Muscle of leg (tissue), 11 donors: Measurements from ENCODE around the gene GNAQ. TPM values are rescaled to one million over a fixed set of nuclear protein-coding genes. Genes with fewer than 3 reads are reported as not detected.
A peak's percentile ranks its signal among the peaks of the same experiment; 100 is the strongest.

Experiments used
- DNase-seq: peaks from one replicate; pipeline ENCODE4 v3.0.0; 2013
- H3K27ac ChIP-seq: one replicate; pipeline ENCODE4 v1.5.1; 2013; ENCODE audit warnings: mild to moderate bottlenecking, low read length, control low read depth
- H3K27me3 ChIP-seq: one replicate; pipeline ENCODE4 v1.6.1; 2013; ENCODE audit warnings: low read length; ENCODE audit not compliant: control insufficient read depth, insufficient read depth
- H3K36me3 ChIP-seq: one replicate; pipeline ENCODE4 v1.6.1; 2013; ENCODE audit warnings: low read length; ENCODE audit not compliant: control insufficient read depth, insufficient read depth
- H3K4me1 ChIP-seq: one replicate; pipeline ENCODE4 v1.6.1; 2013; ENCODE audit warnings: low read length; ENCODE audit not compliant: control insufficient read depth, insufficient read depth
- H3K4me3 ChIP-seq: one replicate; pipeline ENCODE4 v1.5.1; 2013; ENCODE audit warnings: low read length, control low read depth
- H3K9me3 ChIP-seq: replicated peaks from 2 replicates; pipeline ENCODE4 v1.6.1; 2013; ENCODE audit warnings: low read depth, low read length; ENCODE audit not compliant: control insufficient read depth
- WGBS: methylation state at CpG from one replicate; pipeline ENCODE4 v1.1.5; 2013; ENCODE audit warnings: missing lambda C conversion rate; ENCODE audit not compliant: insufficient coverage; 5-methylcytosine and 5-hydroxymethylcytosine counted together
- polyA plus RNA-seq, 8 donors: library from polyadenylated mRNA; unstranded; fragments of 120-200 nt; gene quantifications; one replicate each; pipeline versions ENCODE4 v1.2.1 to v1.2.3, GENCODE V29; 2013; ENCODE audit warnings: inconsistent platforms in 1 of 8, low replicate concordance in 1 of 8; ENCODE audit not compliant: insufficient read length in 8 of 8, insufficient read depth in 1 of 8
- total RNA-seq: library from RNA; stranded (reverse); fragments of 120-200 nt; gene quantifications from one replicate; pipeline ENCODE4 v1.2.4, GENCODE V29; 2013

GNAQ gene
- total and polyA plus RNA-seq, 9 donors = 19.7 to 31.6 (median 27.0) TPM

- no peak for DNase-seq
- Histone ChIP-seq H3K9me3 (no peaks in the 10 kb centered on the region), H3K4me1 (peaks cover 8% of the 10 kb centered on the region), H3K36me3 (no peaks in the 10 kb centered on the region), H3K27me3 (no peaks in the 10 kb centered on the region), H3K27ac (no peak overlapping the region), H3K4me3 (no peak overlapping the region)
- no CpG with 5 or more reads among the region's 3 CpGs for WGBS
Observed at GRCh38 chr9:77978086-77978781, 53.4 kb downstream of the GNAQ start.

- H3K4me3 ChIP-seq = no peak overlapping the region
- peaks cover 8% of the 10 kb centered on the region for H3K4me1 ChIP-seq
- no peak overlapping the region for H3K27ac ChIP-seq
- H3K9me3 ChIP-seq = no peaks in the 10 kb centered on the region
- DNase-seq = peak; percentile 71
- 66% methylated on average over 3 of the region's 4 CpGs for WGBS
- no peaks in the 10 kb centered on the region for H3K27me3 ChIP-seq
- H3K36me3 ChIP-seq = no peaks in the 10 kb centered on the region
Observed at GRCh38 chr9:77977210-77977611, 54.4 kb downstream of the GNAQ start.

DNA sequence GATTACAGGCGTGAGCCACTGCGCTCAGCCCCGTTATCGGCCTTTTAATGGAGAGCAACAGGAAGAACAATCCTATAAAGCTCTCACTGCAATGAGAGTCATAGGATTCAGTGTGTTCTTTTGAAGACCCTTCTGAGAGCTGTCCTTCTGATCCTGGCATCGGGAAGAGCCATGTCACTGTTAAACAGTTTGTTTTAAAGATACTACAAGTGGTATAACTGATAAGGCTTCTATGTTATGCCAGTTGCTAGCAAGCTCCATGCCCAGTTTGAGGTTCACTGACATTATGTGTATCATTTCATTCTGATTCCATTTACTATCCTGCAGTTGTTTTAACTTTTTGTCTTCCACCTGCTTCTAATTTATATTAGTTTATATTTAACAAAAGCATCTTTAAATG, 55.8 kb downstream of the GNAQ start:
- Histone ChIP-seq H3K36me3 (no peaks in the 10 kb centered on the region), H3K27me3 (no peaks in the 10 kb centered on the region), H3K4me3 (no peak overlapping the region), H3K27ac (no peak overlapping the region), H3K4me1 (peaks cover 8% of the 10 kb centered on the region), H3K9me3 (no peaks in the 10 kb centered on the region)
- WGBS = 68% methylated on average over 5 of the region's 5 CpGs
- DNase-seq = no peak

GRCh38 chr9:77975036-77975435, 56.6 kb downstream of the GNAQ start:
- H3K27ac ChIP-seq = no peak overlapping the region
- WGBS = no CpG with 5 or more reads among the region's 2 CpGs
- DNase-seq = no peak
- H3K9me3 ChIP-seq = no peaks in the 10 kb centered on the region
- no peaks in the 10 kb centered on the region for H3K27me3 ChIP-seq
- H3K4me1 ChIP-seq = peaks cover 8% of the 10 kb centered on the region
- H3K4me3 ChIP-seq = no peak overlapping the region
- no peaks in the 10 kb centered on the region for H3K36me3 ChIP-seq

DNA sequence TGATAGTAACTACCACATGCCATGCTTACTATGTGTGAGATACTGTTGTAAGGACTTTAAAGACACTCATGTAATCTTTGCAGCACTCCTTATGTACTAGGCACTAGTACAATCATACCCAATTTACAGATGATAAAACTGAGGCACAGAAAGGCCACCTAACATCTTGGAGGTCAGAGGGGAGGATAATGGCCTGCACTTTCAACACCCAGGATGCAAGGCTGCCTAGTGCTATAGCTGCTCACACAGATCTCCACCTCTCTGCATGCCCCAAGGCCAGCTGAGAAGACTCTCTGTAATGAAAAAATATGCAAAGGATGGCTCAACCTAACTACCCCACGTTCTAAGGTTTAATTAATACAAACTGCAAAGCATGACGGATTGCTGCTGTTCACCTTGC, 57.2 kb downstream of the GNAQ start:
- Histone ChIP-seq H3K27me3 (no peaks in the 10 kb centered on the region), H3K27ac (no peak overlapping the region)
- 90% methylated on average over 2 of the region's 2 CpGs for WGBS

GRCh38 chr9:77969083-77969482, 62.5 kb downstream of the GNAQ start:
- 63% methylated on average over 2 of the region's 4 CpGs for WGBS
- Histone ChIP-seq H3K27ac (no peak overlapping the region), H3K9me3 (no peaks in the 10 kb centered on the region), H3K36me3 (peaks cover 3% of the 10 kb centered on the region), H3K4me1 (peaks cover 2% of the 10 kb centered on the region), H3K27me3 (no peaks in the 10 kb centered on the region), H3K4me3 (no peak overlapping the region)
- DNase-seq = no peak

More for the DNA sequence above, 57.2 kb downstream of the GNAQ start:
- Histone ChIP-seq H3K9me3 (no peaks in the 10 kb centered on the region), H3K4me1 (peaks cover 8% of the 10 kb centered on the region), H3K36me3 (no peaks in the 10 kb centered on the region), H3K4me3 (no peak overlapping the region)
- DNase-seq = no peak

GRCh38 chr9:77968506-77968905, 63.1 kb downstream of the GNAQ start:
- Histone ChIP-seq H3K4me1 (no peaks in the 10 kb centered on the region), H3K27me3 (no peaks in the 10 kb centered on the region), H3K36me3 (peaks cover 3% of the 10 kb centered on the region), H3K27ac (no peak overlapping the region), H3K9me3 (no peaks in the 10 kb centered on the region), H3K4me3 (no peak overlapping the region)
- WGBS = no CpG with 5 or more reads among the region's 3 CpGs
- DNase-seq = no peak

DNA sequence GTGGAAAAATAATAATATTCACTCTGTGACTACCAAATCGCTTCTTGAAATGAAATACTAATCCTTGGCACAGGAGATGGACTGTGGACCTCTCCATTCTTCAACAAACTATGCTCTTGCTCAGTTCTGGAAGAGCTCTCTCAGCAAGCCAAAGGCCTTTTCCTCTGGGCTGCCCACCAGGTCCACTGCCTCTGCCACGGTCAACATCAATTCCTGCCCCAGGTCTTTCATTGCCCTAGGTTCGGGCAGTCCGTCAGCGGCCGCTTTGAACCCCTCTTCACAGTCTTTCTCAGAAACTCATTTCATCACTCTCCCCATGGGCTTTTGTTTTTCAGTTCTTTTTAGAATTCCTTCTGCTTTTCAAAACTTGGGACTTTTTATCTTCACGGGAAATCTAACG, 64.9 kb downstream of the GNAQ start:
- Histone ChIP-seq H3K27ac (no peak overlapping the region), H3K4me3 (no peak overlapping the region), H3K9me3 (no peaks in the 10 kb centered on the region), H3K4me1 (no peaks in the 10 kb centered on the region), H3K36me3 (peaks cover 3% of the 10 kb centered on the region), H3K27me3 (no peaks in the 10 kb centered on the region)
- DNase-seq = no peak
- WGBS = 64% methylated on average over 6 of the region's 8 CpGs

DNA sequence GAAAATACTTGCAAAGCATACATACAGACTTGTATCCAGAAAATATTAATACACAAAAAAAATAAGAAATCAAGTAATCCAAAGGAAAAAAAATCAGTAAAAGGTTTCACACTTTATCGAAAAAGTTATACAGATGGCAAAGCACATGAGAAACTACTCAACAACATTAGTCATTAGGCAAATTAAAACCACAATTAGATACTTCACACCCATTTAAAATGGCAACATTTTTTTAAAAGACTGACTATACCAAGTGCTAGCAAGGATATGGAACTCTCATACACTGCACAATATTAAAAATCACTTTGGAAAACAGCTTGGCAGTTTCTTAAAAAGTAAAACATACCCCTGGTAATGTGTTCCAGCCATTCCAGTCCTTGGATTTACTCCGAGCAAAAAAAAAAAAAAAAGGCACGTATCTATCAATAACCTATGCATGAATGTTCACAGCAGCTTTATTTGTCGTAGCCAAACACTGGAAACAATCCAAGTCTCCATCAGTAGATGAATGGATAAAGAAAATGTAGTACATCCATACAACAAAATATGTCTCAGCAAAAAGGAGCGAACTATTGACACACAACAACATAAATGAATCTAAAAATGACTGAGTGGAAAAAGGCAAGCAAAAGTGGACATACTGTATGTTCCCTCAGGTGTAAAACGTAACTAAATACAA, 66.0 kb downstream of the GNAQ start:
- peak; percentile 51 for DNase-seq
- H3K9me3 ChIP-seq = no peaks in the 10 kb centered on the region
- no peak overlapping the region for H3K27ac ChIP-seq
- no peak overlapping the region for H3K4me3 ChIP-seq
- H3K27me3 ChIP-seq = no peaks in the 10 kb centered on the region
- 33% methylated on average over 1 of the region's 6 CpGs for WGBS
- peaks cover 3% of the 10 kb centered on the region for H3K4me1 ChIP-seq
- H3K36me3 ChIP-seq = peaks cover 3% of the 10 kb centered on the region

- Histone ChIP-seq H3K4me1 (peaks cover 3% of the 10 kb centered on the region), H3K27me3 (no peaks in the 10 kb centered on the region), H3K27ac (no peak overlapping the region), H3K36me3 (peaks cover 3% of the 10 kb centered on the region), H3K4me3 (no peak overlapping the region), H3K9me3 (no peaks in the 10 kb centered on the region)
- no CpG with 5 or more reads among the region's 3 CpGs for WGBS
- no peak for DNase-seq
Observed at GRCh38 chr9:77964258-77964657, 67.4 kb downstream of the GNAQ start.
